Ascending aorta (tissue), 2 donors: ENCODE results near the gene CSNK2A1. TPM values are rescaled to one million over a fixed set of nuclear protein-coding genes. Genes with fewer than 3 reads are reported as not detected.

Source experiments
- DNase-seq, 2 donors: peaks; one replicate each; pipeline ENCODE4 v3.0.0-alpha.2; 2019; ENCODE audit warnings: low spot score in 2 of 2
- H3K27ac ChIP-seq, 2 donors: fragments of 200-600 bp; sonication (generic); one replicate each; pipeline ENCODE4 v1.5.1; 2016 to 2017; ENCODE audit warnings: mild to moderate bottlenecking in 1 of 2
- H3K27me3 ChIP-seq: fragments of 200-600 bp; sonication (generic); one replicate; pipeline ENCODE4 v1.5.1; 2017
- H3K36me3 ChIP-seq, 2 donors: fragments of 200-600 bp; sonication (generic); one replicate each; pipeline ENCODE4 v1.5.1; 2016
- H3K4me1 ChIP-seq, 2 donors: fragments of 200-600 bp; sonication (generic); one replicate each; pipeline ENCODE4 v1.5.1; 2016 to 2017; ENCODE audit warnings: mild to moderate bottlenecking in 1 of 2
- H3K4me3 ChIP-seq, 2 donors: fragments of 200-600 bp; sonication (generic); one replicate each; pipeline ENCODE4 v1.5.1; 2016 to 2017; ENCODE audit warnings: mild to moderate bottlenecking in 1 of 2
- H3K9me3 ChIP-seq, 2 donors: fragments of 200-600 bp; sonication (generic); one replicate each; pipeline ENCODE4 v1.5.1; 2016
- intact Hi-C: fragments of 100-400 bp; cut with DNase I; formaldehyde crosslinking; loops from one replicate; pipeline ENCODE4 v1.15.1; 2023
- total RNA-seq: library from RNA; depleted of rRNA; stranded (reverse); fragments of >200 nt; gene quantifications from one replicate; pipeline ENCODE4 v1.1.0, GENCODE V29; 2016
- TF ChIP-seq, protein P1 (sequence below), 3 experiments: fragments of 200-600 bp in 2 of 3; fragments of 450-650 bp in 1 of 3; sonication (generic) in 2 of 3; IDR thresholded peaks; one replicate each; pipeline ENCODE4 v1.5.1; 2016 to 2019; ENCODE audit warnings: antibody characterized with exemption in 3 of 3, mild to moderate bottlenecking in 1 of 3, moderate library complexity in 1 of 3

The CSNK2A1 gene
- total RNA-seq, 1 donor from 2014 or later, result 74.1 TPM

DNA sequence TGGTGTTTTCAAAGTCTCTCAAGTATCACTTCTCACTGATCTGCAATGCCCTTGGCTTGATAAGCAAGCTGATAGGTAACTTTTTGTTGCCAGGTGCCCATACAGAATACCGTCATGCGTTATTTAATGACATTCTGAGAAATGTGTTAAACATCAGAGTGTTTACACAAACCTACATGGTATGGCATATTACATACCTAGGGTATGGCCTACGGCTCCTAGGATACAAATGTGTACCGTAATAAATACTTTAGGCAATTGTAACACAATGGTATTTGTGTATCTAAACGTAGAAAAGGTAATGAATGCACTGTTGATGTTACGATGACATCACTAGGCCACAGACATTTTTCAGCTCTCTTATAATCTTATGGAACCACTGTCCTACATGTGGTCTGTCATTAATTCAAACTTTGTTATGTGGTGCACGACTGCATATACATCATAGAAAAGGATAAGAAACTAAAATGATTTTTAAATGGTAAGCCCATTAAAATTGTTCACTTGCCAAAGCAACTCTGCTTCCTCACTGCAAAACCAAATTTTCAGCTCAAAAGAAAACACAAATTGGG is 35.7 kb downstream of the CSNK2A1 start:
- Histone ChIP-seq H3K9me3 (no peaks in the 10 kb centered on the region), H3K27me3 (no peaks in the 10 kb centered on the region), H3K4me3 (no peak overlapping the region), H3K27ac (no peak overlapping the region), H3K36me3 (peaks cover 33 to 41% of the 10 kb centered on the region in 2 donors), H3K4me1 (no peaks in the 10 kb centered on the region)
- no peak for DNase-seq
- TF ChIP-seq, protein P1, sequence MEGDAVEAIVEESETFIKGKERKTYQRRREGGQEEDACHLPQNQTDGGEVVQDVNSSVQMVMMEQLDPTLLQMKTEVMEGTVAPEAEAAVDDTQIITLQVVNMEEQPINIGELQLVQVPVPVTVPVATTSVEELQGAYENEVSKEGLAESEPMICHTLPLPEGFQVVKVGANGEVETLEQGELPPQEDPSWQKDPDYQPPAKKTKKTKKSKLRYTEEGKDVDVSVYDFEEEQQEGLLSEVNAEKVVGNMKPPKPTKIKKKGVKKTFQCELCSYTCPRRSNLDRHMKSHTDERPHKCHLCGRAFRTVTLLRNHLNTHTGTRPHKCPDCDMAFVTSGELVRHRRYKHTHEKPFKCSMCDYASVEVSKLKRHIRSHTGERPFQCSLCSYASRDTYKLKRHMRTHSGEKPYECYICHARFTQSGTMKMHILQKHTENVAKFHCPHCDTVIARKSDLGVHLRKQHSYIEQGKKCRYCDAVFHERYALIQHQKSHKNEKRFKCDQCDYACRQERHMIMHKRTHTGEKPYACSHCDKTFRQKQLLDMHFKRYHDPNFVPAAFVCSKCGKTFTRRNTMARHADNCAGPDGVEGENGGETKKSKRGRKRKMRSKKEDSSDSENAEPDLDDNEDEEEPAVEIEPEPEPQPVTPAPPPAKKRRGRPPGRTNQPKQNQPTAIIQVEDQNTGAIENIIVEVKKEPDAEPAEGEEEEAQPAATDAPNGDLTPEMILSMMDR (IDR thresholded peaks at IDR 0.05), result no peak
- intact Hi-C loops, result no loop called here

DNA sequence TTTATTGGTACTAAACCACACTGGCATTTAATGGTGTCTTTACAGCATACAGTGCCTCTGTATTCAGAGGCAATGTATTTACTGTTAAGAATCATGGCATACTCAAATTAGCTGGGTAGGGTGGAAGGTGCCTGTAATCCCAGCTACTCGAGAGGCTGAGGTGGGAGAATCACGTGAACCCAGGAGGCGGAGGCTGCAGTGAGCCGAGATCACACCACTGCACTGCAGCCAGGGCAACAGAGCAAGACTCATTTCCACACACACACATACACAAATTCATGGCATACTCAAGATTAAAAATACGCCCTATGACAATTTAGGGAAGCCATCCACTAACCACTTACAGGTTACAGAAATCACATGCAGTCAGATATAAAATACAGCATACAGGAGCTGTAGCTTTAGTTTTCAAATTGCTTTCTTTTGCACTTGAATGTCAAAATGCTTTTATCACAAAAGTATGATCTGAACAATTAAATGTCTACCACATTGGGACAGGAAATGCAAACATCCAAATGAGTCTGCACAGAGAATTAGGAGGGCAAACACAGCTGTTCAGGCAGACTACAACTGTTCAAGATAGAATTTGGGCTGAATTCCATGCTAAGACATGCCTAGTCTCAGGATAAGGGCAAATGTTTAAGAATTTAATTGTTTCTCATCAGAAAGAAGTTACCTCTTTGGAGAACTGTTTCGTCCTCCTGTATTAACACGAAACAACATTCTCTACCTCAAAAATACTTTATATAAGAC is 36.4 kb downstream of the CSNK2A1 start:
- H3K36me3 ChIP-seq, result peaks cover 36 to 47% of the 10 kb centered on the region in 2 donors
- TF ChIP-seq, protein P1 (IDR thresholded peaks at IDR 0.05), result no peak
- no peaks in the 10 kb centered on the region for H3K4me1 ChIP-seq
- no peaks in the 10 kb centered on the region for H3K27me3 ChIP-seq
- H3K4me3 ChIP-seq, result no peak overlapping the region
- H3K9me3 ChIP-seq, result no peaks in the 10 kb centered on the region
- intact Hi-C loops, result no loop called here
- no peak overlapping the region for H3K27ac ChIP-seq
- DNase-seq, result no peak

DNA sequence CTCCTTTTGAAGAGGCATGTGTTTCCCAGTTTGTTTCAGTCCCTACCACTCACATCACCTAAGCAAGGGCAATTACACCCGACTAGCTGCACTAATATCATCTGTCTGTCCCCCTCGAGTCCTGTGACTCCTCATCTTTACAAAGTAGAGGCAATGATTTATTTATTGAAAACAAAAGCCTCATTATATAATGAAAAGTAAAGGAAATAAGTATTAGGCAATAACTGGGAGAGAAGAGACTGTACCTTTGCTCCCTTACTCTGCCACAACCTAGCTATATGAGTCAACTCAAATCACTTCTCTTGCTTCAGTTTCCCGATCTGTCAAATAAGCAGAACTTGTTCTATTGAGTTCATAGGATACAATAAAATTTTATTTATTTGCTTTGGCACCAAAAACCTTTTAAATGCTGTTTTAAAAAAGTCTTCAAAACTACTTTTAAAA is 38.9 kb downstream of the CSNK2A1 start:
- H3K36me3 ChIP-seq, result peaks cover 44 to 68% of the 10 kb centered on the region in 2 donors
- intact Hi-C loops, result no loop called here
- H3K27ac ChIP-seq, result no peak overlapping the region
- no peaks in the 10 kb centered on the region for H3K4me1 ChIP-seq
- no peak for DNase-seq
- no peaks in the 10 kb centered on the region for H3K9me3 ChIP-seq
- TF ChIP-seq, protein P1 (IDR thresholded peaks at IDR 0.05), result no peak
- no peaks in the 10 kb centered on the region for H3K27me3 ChIP-seq
- no peak overlapping the region for H3K4me3 ChIP-seq

DNA sequence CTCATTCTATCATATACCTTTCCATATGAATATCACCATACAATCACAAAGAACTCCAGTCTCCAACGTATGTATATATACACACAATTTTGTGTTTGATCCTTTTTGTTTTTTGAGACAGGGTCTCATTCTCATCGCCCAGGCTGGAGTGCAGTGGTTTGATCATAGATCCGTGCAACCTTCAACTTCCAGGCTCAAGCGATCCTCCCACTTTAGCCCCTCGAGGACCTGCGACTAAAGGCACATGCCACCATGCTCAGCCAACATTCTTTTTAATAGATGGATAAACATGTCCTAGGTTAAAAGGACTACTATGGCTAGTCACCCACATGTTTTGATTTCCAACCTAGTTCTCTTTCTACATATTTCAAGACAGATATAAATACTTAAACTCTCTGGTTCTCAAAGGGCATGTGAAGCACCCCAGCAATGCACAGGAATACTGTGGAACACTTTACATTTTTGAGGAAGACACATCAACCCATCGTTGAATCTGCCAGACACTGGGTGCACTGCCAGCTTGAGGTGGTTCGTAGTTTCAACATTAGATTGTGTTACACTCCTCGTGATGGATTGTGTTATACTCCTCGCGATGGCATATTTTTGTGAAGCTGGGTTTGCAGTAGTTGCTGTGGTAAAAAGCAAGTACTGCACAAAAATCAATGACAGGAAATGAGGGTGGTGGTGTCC is 40.4 kb downstream of the CSNK2A1 start:
- no peak overlapping the region for H3K4me3 ChIP-seq
- TF ChIP-seq, protein P1 (IDR thresholded peaks at IDR 0.05), result no peak
- no peaks in the 10 kb centered on the region for H3K9me3 ChIP-seq
- H3K4me1 ChIP-seq, result no peaks in the 10 kb centered on the region
- no peak for DNase-seq
- intact Hi-C loops, result no loop called here
- H3K27me3 ChIP-seq, result no peaks in the 10 kb centered on the region
- H3K36me3 ChIP-seq, result peaks cover 57 to 82% of the 10 kb centered on the region in 2 donors
- H3K27ac ChIP-seq, result no peak overlapping the region

DNA sequence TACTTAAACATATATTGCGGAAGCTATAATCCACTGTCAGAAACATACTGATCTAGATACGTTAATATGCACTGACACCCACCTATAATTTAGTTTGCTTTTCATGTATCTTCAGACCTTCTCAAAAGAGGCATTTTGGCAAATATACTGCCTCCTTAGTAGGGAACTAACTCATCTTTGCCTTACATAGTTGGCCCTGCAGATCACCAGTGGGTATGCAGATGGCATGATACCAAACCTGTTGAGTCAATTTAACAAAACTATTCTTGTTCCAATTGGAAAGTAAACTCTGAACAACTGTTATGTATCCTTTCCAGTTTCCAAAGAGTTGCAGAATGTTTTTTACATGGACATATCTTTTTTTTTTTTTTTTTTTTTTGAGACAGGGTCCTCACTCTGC is 45.6 kb downstream of the CSNK2A1 start:
- TF ChIP-seq, protein P1 (IDR thresholded peaks at IDR 0.05), result no peak
- DNase-seq, result no peak
- no peaks in the 10 kb centered on the region for H3K4me1 ChIP-seq
- peaks cover 51 to 77% of the 10 kb centered on the region in 2 donors for H3K36me3 ChIP-seq
- H3K27ac ChIP-seq, result no peak overlapping the region
- intact Hi-C loops, result no loop called here
- no peaks in the 10 kb centered on the region for H3K9me3 ChIP-seq
- H3K27me3 ChIP-seq, result no peaks in the 10 kb centered on the region
- no peak overlapping the region for H3K4me3 ChIP-seq
